Glutamatergic neuron (in vitro differentiated cells): ENCODE data around the gene CLDN18. TPM values are rescaled to one million over a fixed set of nuclear protein-coding genes. Genes with fewer than 3 reads are reported as not detected.

Experiments used
- DNase-seq: peaks from one replicate; pipeline ENCODE4 v3.0.0; 2022
- H3K27ac Mint-ChIP-seq: one replicate; pipeline ENCODE4 v1.8.0; 2020; ENCODE audit warnings: mild to moderate bottlenecking, mixed read lengths, inconsistent platforms; ENCODE audit not compliant: unreplicated experiment
- H3K27me3 Mint-ChIP-seq: one replicate; pipeline ENCODE4 v1.8.0; 2020; ENCODE audit warnings: mild to moderate bottlenecking, moderate library complexity, mixed read lengths, inconsistent platforms; ENCODE audit not compliant: unreplicated experiment
- H3K36me3 Mint-ChIP-seq: one replicate; pipeline ENCODE4 v1.8.0; 2020; ENCODE audit warnings: mild to moderate bottlenecking, mixed read lengths, inconsistent platforms; ENCODE audit not compliant: unreplicated experiment
- H3K4me1 Mint-ChIP-seq: one replicate; pipeline ENCODE4 v1.8.0; 2020; ENCODE audit warnings: mild to moderate bottlenecking, low read depth, mixed read lengths, inconsistent platforms; ENCODE audit not compliant: unreplicated experiment
- H3K4me3 Mint-ChIP-seq: one replicate; pipeline ENCODE4 v1.8.0; 2020; ENCODE audit warnings: mild to moderate bottlenecking, mixed read lengths, inconsistent platforms; ENCODE audit not compliant: unreplicated experiment
- H3K9me3 Mint-ChIP-seq: one replicate; pipeline ENCODE4 v1.8.0; 2020; ENCODE audit warnings: mild to moderate bottlenecking, moderate library complexity, mixed read lengths, inconsistent platforms; ENCODE audit not compliant: unreplicated experiment
- total RNA-seq: library from RNA; stranded (reverse); fragmentation: NEBNext Ultra II Directional; extraction: Animal tissue kit (Norgen Biotek cat#: 25700); gene quantifications from one replicate; pipeline ENCODE4 v1.2.1, GENCODE V29; 2021; ENCODE audit not compliant: unreplicated experiment
- TF ChIP-seq, protein P1 (sequence below): fragments of 200-600 bp; sonication (generic); IDR thresholded peaks from one replicate; pipeline ENCODE4 v1.5.0; 2021; ENCODE audit not compliant: partially characterized antibody, unreplicated experiment

CLDN18 gene
- total RNA-seq, 1 donor from 2014 or later, result not detected

DNA sequence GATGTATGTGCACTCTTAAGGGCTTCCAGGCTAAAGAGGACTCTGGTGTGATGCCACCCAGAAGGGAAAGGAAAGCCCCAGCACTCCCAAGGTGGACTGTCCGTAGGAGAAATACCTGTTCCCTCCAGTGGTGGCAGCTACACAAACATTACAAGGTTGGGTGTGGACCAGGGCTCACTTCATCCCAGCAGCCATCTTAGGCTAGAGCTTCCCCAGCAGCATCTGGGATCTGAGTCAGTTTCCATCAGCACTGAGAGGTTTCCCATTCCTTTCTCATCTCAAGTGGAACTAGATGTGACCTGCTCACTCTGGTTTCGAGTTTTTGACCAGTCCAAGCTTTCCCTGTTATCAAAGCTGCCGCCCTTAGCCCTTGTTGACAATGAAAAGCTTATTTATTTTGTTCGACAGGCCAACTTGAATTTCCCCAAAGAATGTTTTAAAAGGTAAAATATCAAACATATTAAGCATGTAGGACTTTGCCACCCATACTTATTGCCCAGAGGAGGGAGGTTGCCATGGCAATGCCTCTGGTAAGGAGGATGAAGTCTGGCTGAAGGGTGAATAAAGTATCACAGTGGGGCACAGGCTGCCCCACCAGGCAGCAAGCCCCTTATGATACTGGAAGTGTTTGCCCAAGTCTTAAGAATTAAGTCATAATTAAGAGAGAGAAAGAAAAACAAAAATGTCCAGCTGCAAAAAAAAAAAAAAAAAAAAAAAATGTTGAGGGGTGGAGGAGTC, 28.9 kb downstream of the CLDN18 start:
- no peak overlapping the region for H3K4me3 Mint-ChIP-seq
- H3K36me3 Mint-ChIP-seq, result no peaks in the 10 kb centered on the region
- no peak for DNase-seq
- no peaks in the 10 kb centered on the region for H3K9me3 Mint-ChIP-seq
- no peaks in the 10 kb centered on the region for H3K4me1 Mint-ChIP-seq
- H3K27me3 Mint-ChIP-seq, result no peaks in the 10 kb centered on the region
- no peak overlapping the region for H3K27ac Mint-ChIP-seq
- TF ChIP-seq, protein P1, sequence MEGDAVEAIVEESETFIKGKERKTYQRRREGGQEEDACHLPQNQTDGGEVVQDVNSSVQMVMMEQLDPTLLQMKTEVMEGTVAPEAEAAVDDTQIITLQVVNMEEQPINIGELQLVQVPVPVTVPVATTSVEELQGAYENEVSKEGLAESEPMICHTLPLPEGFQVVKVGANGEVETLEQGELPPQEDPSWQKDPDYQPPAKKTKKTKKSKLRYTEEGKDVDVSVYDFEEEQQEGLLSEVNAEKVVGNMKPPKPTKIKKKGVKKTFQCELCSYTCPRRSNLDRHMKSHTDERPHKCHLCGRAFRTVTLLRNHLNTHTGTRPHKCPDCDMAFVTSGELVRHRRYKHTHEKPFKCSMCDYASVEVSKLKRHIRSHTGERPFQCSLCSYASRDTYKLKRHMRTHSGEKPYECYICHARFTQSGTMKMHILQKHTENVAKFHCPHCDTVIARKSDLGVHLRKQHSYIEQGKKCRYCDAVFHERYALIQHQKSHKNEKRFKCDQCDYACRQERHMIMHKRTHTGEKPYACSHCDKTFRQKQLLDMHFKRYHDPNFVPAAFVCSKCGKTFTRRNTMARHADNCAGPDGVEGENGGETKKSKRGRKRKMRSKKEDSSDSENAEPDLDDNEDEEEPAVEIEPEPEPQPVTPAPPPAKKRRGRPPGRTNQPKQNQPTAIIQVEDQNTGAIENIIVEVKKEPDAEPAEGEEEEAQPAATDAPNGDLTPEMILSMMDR, result no peak

DNA sequence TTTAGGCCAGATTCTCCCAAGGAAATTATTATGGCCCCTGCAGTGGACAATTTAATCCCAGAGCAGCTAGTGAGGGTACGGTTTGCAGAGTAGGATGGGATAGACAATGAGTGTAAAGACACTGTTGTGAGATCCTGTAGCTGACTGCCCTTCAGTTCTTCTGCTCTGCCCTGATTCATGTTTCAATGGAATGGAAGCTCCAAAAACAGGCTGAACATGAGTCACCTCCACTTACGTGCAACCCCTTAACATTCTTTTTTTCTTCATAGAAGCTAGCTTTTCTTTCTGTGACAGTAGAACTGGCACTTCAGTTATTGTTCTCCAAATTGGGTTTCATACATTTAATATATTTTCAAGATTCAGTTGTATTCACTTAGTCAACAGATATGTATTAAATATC, 32.1 kb downstream of the CLDN18 start:
- H3K9me3 Mint-ChIP-seq, result no peaks in the 10 kb centered on the region
- no peak for DNase-seq
- TF ChIP-seq, protein P1, result no peak
- no peak overlapping the region for H3K4me3 Mint-ChIP-seq
- no peak overlapping the region for H3K27ac Mint-ChIP-seq
- H3K36me3 Mint-ChIP-seq, result no peaks in the 10 kb centered on the region
- no peaks in the 10 kb centered on the region for H3K27me3 Mint-ChIP-seq
- H3K4me1 Mint-ChIP-seq, result no peaks in the 10 kb centered on the region

DNA sequence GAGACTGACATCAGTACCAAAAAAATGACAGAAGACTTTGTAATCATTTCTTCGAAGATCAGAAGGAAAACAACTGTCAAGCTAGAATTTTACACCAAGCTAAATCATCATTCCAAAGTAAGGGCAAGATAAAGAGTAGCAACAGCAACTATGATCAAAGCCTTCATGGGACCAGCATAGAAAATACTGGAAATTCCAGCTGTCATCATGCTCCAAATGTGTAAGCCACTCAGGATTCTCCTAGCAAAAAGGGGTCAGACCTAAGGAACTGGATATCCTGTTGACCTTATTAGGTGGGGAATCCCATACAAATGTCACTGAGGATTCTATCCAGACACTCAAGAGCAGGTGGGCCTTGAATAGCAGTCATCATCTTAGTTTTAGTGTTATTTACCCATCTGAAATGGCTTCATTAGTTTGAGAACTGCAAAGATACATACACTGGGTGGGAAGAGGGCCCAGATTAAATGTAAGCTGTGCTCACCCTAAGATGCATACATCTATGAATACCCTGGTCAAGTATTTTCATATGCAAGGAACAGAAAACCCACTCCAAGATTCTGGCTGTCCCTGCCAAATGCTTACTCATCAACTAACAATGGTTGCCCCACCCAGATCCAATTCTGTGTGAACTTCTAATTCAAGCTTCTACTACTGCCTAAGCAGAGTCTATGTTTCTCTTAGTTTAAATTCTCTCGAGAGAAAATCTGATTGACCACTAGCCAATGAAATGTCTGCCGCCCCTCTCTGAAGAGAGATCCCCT, 33.5 kb downstream of the CLDN18 start:
- no peak overlapping the region for H3K27ac Mint-ChIP-seq
- DNase-seq, result no peak
- no peaks in the 10 kb centered on the region for H3K4me1 Mint-ChIP-seq

DNA sequence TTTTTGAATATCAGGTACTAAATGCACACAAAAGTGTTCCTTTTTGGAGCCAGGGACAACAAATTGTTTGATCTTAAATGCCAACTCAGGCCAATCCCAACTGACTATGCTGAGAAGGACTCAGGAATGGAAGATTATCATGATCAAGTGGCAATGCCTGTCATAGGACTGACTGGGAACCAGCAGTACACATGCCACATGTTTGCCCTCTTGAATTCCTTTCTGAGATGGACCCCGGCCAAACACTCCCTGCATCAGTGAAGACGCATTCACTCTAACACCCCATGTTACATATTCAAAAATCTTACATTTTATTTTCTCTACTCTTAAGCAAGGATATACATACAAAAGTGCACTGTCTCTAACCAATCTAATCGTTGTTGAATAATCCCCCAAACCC, 36.1 kb downstream of the CLDN18 start:
- no peaks in the 10 kb centered on the region for H3K36me3 Mint-ChIP-seq
- TF ChIP-seq, protein P1, result no peak
- peaks cover 2% of the 10 kb centered on the region for H3K9me3 Mint-ChIP-seq
- no peak for DNase-seq
- no peaks in the 10 kb centered on the region for H3K4me1 Mint-ChIP-seq
- H3K4me3 Mint-ChIP-seq, result no peak overlapping the region
- H3K27me3 Mint-ChIP-seq, result no peaks in the 10 kb centered on the region
- no peak overlapping the region for H3K27ac Mint-ChIP-seq

More for the DNA sequence above, 33.5 kb downstream of the CLDN18 start:
- Mint-ChIP-seq H3K9me3 (no peaks in the 10 kb centered on the region), H3K36me3 (no peaks in the 10 kb centered on the region), H3K4me3 (no peak overlapping the region), H3K27me3 (no peaks in the 10 kb centered on the region)
- TF ChIP-seq, protein P1, result no peak

DNA sequence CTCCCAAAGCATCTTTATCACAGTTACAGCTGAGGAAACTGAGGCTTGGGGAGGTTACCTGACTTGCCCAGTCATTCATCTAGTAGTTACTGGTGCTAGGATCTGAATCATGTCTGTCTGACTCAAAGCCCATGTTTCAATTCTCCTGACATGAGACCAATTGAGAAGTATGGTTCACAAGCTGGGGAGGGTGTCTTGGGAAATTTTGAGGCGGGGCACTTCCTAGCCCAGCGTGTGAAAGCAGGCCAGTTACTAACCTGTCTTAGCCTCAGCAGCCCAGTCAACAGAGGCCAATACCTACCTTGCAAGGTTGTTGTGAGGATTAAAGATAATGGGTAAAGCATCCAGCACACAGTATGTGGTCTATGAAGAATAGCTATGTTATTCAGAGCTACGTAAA, 37.0 kb downstream of the CLDN18 start:
- H3K27me3 Mint-ChIP-seq, result no peaks in the 10 kb centered on the region
- TF ChIP-seq, protein P1, result no peak
- H3K4me1 Mint-ChIP-seq, result no peaks in the 10 kb centered on the region
- H3K27ac Mint-ChIP-seq, result no peak overlapping the region
- H3K36me3 Mint-ChIP-seq, result no peaks in the 10 kb centered on the region
- peaks cover 2% of the 10 kb centered on the region for H3K9me3 Mint-ChIP-seq
- DNase-seq, result no peak
- no peak overlapping the region for H3K4me3 Mint-ChIP-seq
